A673 (cell line): ENCODE measurements around the gene SEC23IP. TPM values are rescaled to one million over a fixed set of nuclear protein-coding genes. Genes with fewer than 3 reads are reported as not detected.

Experiments
- BruUV-seq: library from RNA; stranded (reverse); fragments of 400-500 nt; replicated peaks from 2 replicates; lab custom pipeline; 2021; lab: Mats Ljungman, UMichigan
- CTCF ChIA-PET: fragments of 300-600 bp; sonication (Branson Sonifier 250); formaldehyde crosslinking; loops from one replicate; lab custom pipeline; 2022; ENCODE audit warnings: antibody characterized with exemption; lab: Charles Lee
- POLR2A ChIA-PET: fragments of 300-600 bp; sonication (Branson Sonifier 250); formaldehyde crosslinking; loops from one replicate; lab custom pipeline; 2022; ENCODE audit warnings: antibody characterized with exemption; ENCODE audit not compliant: low non-redundant PET; lab: Charles Lee
- DNase-seq: peaks from one replicate; pipeline ENCODE4 v3.0.0-alpha.2; 2015; ENCODE audit warnings: low spot score
- H3K27ac ChIP-seq: fragments of 200-600 bp; sonication (generic); 2 replicates; pipeline ENCODE4 v1.5.1; 2016; ENCODE audit warnings: mixed run types, low read depth, mild to moderate bottlenecking, mixed read lengths, antibody characterized with exemption, low read length; ENCODE audit not compliant: poor library complexity, severe bottlenecking
- H3K27me3 ChIP-seq: fragments of 200-600 bp; sonication (generic); replicated peaks from 2 replicates; pipeline ENCODE4 v1.6.1; 2017; ENCODE audit warnings: mixed run types, low read depth, mild to moderate bottlenecking, mixed read lengths, antibody characterized with exemption, low read length; ENCODE audit not compliant: insufficient read depth, poor library complexity
- H3K36me3 ChIP-seq: fragments of 200-600 bp; sonication (generic); 2 replicates; pipeline ENCODE4 v1.6.1; 2016; ENCODE audit warnings: mixed run types, mild to moderate bottlenecking, mixed read lengths, antibody characterized with exemption, low read length; ENCODE audit not compliant: insufficient read depth, poor library complexity, severe bottlenecking
- H3K4me1 ChIP-seq: fragments of 200-600 bp; sonication (generic); 2 replicates; pipeline ENCODE4 v1.6.1; 2017; ENCODE audit warnings: mixed run types, mild to moderate bottlenecking, mixed read lengths, antibody characterized with exemption, low read length; ENCODE audit not compliant: insufficient read depth, poor library complexity, severe bottlenecking
- H3K4me3 ChIP-seq: fragments of 200-600 bp; sonication (generic); 2 replicates; pipeline ENCODE4 v1.5.1; 2016; ENCODE audit warnings: low read depth, mixed run types, mild to moderate bottlenecking, mixed read lengths, low read length; ENCODE audit not compliant: poor library complexity, severe bottlenecking
- H3K9me3 ChIP-seq: fragments of 200-600 bp; sonication (generic); 2 replicates; pipeline ENCODE4 v1.6.1; 2016; ENCODE audit warnings: mixed run types, low read depth, mild to moderate bottlenecking, mixed read lengths, antibody characterized with exemption, low read length; ENCODE audit not compliant: poor library complexity, severe bottlenecking
- CTCF ChIP-seq: fragments of 300-800, 200-600 bp; sonication (generic); conservative IDR thresholded peaks from 2 replicates; pipeline ENCODE4 v1.5.1; 2017; ENCODE audit warnings: low read depth, mild to moderate bottlenecking, antibody characterized with exemption, low read length, moderate library complexity, mixed read lengths
- EZH2 ChIP-seq: fragments of 200-600 bp; sonication (generic); IDR thresholded peaks from 2 replicates; pipeline ENCODE4 v1.6.1; 2017; ENCODE audit warnings: borderline replicate concordance, low read depth, mild to moderate bottlenecking, mixed read lengths, antibody characterized with exemption, low read length; ENCODE audit not compliant: poor library complexity, severe bottlenecking
- intact Hi-C: fragments of 100-400 bp; cut with micrococcal nuclease; formaldehyde crosslinking; loops from one replicate; pipeline ENCODE4 v1.10.0; 2022; ENCODE audit not compliant: unreplicated experiment
- total RNA-seq: library from RNA; stranded (reverse); gene quantifications from 2 replicates; pipeline ENCODE4 v1.2.3, GENCODE V29; 2021

SEC23IP gene
- total RNA-seq, 1 experiment from 2014 or later: 78.6 TPM

GRCh38 chr10:119871881-119872609 is 20.5 kb upstream of the SEC23IP start:
- Histone ChIP-seq H3K4me1 (peaks cover 21% of the 10 kb centered on the region), H3K27me3 (no peaks in the 10 kb centered on the region), H3K9me3 (no peaks in the 10 kb centered on the region), H3K27ac (peak overlapping the region; percentile 94), H3K4me3 (peak overlapping the region; percentile 96), H3K36me3 (no peaks in the 10 kb centered on the region)
- BruUV-seq: no TSS peak
- ChIA-PET POLR2A (interaction anchor here (0.6 kb wide), 1 partner anchor 99 kb away, joined by 3 read pairs; no protein-coding TSS in a partner anchor), CTCF (interaction anchor here (0.5 to 2.4 kb wide), 2 partner anchors 10 to 121 kb away, joined by 4 to 8 read pairs; no protein-coding TSS in a partner anchor)
- TF ChIP-seq CTCF: no peak
- TF ChIP-seq EZH2: no peak
- intact Hi-C loops: loop anchor here (2.0 to 10.0 kb wide), 2 partner anchors 21 to 277 kb away; partner anchors contain the start of genes SEC23IP and TIAL1
- peak; percentile 61 for DNase-seq

- Histone ChIP-seq H3K4me3 (peak within 1 kb of the TSS; percentile 96), H3K4me1 (peaks cover 21% of the 10 kb centered on the region), H3K36me3 (no peaks in the 10 kb centered on the region), H3K27ac (peak within 1 kb of the TSS; percentile 94), H3K9me3 (no peaks in the 10 kb centered on the region), H3K27me3 (no peaks in the 10 kb centered on the region)
- BruUV-seq: no TSS peak
- TF ChIP-seq EZH2 (no peak), CTCF (no peak)
- no peak for DNase-seq
- intact Hi-C loops: loop anchor here (2.0 to 10.0 kb wide), 2 partner anchors 20 to 278 kb away; partner anchors contain the start of genes SEC23IP and TIAL1
- POLR2A ChIA-PET: no interaction called here
- CTCF ChIA-PET: interaction anchor here (0.9 kb wide), 1 partner anchor 122 kb away, joined by 3 read pairs; no protein-coding TSS in a partner anchor
These were observed 20.0 kb upstream of the SEC23IP start, which contains the start of gene MCMBP for GRCh38 chr10:119872610-119872859. MCMBP (minus strand) TSS chr10:119872843; CDS start chr10:119872584, 259 bp downstream.

DNA sequence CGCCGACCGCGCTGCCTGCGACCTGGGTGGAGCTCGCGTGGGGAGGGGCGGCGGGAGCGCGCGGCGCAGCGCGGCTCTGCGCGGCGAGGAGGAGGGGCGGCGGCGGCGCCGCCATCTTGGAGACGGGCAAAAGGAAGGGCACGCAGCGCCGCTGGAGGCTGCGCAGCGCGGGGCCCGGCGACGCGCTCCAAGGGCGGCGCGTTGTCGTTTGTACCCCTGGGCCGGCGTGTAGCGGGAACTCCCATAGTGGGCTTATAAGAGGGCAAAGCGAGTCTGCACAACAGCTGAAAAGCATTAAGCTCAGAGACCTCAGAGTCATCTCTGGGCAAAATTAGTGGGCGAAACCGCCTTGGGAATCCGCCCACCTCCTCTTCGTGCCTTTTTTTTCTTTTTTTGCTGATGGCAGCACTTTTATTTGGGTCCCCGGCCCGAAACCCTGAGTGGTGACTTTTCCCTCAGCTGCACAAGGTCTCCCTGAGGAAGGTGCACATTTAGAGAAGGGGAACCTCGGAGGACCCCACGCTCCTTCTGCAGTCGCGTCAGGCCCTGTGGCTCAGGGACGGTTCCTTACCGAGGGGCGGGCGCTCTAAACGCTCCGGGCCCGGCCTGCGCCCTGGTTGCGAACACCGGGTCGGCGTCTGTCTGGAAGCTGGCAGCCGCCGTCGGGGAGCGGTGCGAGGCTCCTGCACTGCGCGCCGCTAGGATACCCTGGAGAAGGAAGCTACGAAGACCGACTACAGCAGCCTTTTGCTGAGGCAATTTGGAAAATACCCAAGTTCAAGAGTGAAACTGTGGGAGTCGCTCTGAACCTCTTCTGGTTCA is 19.5 kb upstream of the SEC23IP start:
- ChIA-PET CTCF (interaction anchor here (0.8 to 0.9 kb wide), 3 partner anchors 17 to 186 kb away, joined by 3 read pairs; no protein-coding TSS in a partner anchor), POLR2A (interaction anchor here (1.0 kb wide), 1 partner anchor 19 kb away, joined by 3 read pairs; the partner anchor contains the start of gene SEC23IP)
- Histone ChIP-seq H3K4me1 (peaks cover 21% of the 10 kb centered on the region), H3K27me3 (no peaks in the 10 kb centered on the region), H3K9me3 (no peaks in the 10 kb centered on the region), H3K36me3 (no peaks in the 10 kb centered on the region), H3K27ac (peak overlapping the region; percentile 94), H3K4me3 (peak overlapping the region; percentile 96)
- peak; percentile 95 for DNase-seq
- intact Hi-C loops: loop anchor here (2.0 to 10.0 kb wide), 2 partner anchors 20 to 278 kb away; partner anchors contain the start of genes SEC23IP and TIAL1
- BruUV-seq: no TSS peak
- TF ChIP-seq EZH2: no peak
- TF ChIP-seq CTCF: no peak
